A549 treated with Hydrocortisone at 1 μM for 4 hours (cell line): Measurements from ENCODE around the gene VPS41. TPM values are rescaled to one million over a fixed set of nuclear protein-coding genes. Genes with fewer than 3 reads are reported as not detected.

Source experiments
- total RNA-seq: library from RNA; stranded (reverse); fragments of 200-300 nt; extraction: Qiagen RNA extraction; gene quantifications from 5 replicates; pipeline ENCODE4 v1.2.3, GENCODE V29; 2022

The VPS41 gene
- total RNA-seq = 19.0 to 34.6 TPM (median 23.3 TPM) in 5 replicates

GRCh38 chr7:38908759-38909335, at the start of gene VPS41:
VPS41 (minus strand) TSS chr7:38909191; CDS start chr7:38909174, 17 bp downstream.

Other genes starting within 250 kb of the VPS41 start
- not detected in 5 replicates for gene POU6F2, start 68.7 kb upstream of the VPS41 start, total RNA-seq